Measurements from ENCODE around the gene MACROD1. TPM values are rescaled to one million over a fixed set of nuclear protein-coding genes. Genes with fewer than 3 reads are reported as not detected.

The MACROD1 gene
- total and polyA plus RNA-seq, 2 experiments from 2014 or later, result 21.2 to 403 TPM

DNA sequence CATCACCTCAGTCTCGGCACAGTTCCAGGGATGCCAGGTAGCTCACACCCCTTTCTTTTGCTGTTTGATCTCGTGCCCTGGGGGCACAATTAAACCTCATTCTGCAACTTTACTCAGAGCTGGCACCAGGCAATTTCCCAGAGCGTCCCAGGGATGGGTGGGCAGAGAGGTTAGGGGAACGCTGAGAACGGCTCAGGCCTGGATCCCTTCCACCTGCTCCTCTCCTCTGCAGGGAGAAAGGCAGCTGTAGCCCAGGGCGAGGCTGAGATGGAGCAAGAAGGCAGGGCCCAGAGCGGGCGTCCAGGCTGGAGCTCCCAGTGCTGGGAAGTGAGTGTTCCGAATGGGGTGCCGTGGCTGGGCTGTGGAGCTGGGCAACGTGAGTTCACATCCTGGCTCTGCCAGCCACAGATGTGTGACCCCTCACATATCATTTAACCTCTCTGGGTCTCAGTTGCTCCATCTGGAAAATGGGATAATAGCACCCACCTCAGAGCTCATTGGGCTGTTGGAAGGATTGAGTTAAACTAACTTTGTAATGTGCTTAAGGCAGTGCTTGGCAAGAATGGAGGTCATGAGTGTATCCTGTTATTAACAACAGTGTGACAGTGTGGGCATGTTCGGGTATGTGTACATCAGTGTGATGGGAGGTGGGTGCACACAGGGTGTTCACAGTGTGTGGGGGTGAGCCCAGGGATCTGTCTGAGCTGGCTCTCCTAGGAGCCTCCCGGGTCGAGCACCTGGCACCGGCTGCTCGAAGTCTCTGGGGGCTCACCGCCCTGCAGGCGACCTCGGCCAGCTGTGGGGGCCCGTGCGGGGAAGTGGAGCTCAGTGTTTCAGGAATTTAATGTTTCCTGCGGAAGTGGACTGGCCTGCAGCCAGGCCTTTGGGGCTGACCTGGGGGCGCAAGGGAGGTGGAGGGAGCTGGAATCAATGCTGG is 164.2 kb downstream of the MACROD1 start:
- H3K4me2 ChIP-seq (ENCODE audit: unreplicated experiment), result no peak overlapping the region
- H3F3A ChIP-seq (ENCODE audit: insufficient read depth), result 0 out of 2 replicates have a peak, but pooled peaks cover 2% of the 10 kb centered on the region
- H3K27ac ChIP-seq, result no peak overlapping the region
- TF ChIP-seq EZH2 (IDR thresholded peaks at IDR 0.05; ENCODE audit: insufficient read depth, poor library complexity, severe bottlenecking) (no peak), EZH2phosphoT487 (IDR thresholded peaks at IDR 0.05; ENCODE audit: insufficient read depth, low read depth) (no peak)
- H2AFZ ChIP-seq, result no peak overlapping the region
- no peaks in the 10 kb centered on the region for H3K9me2 ChIP-seq (ENCODE audit: insufficient read depth)
- WGBS, 2 experiments (ENCODE audit: low coverage in 1 of 2, low lambda C conversion rate in 2 of 2, missing lambda C conversion rate in 2 of 2), result 62 to 65% methylated on average over 23 of the region's 23 CpGs
- H3K9me3 ChIP-seq (ENCODE audit: low read depth), result no peaks in the 10 kb centered on the region
- no peak overlapping the region for H3K4me3 ChIP-seq
- in situ Hi-C loops (cut with MboI), result loop anchor here (10.0 kb wide), 1 partner anchor 143 kb away; no protein-coding TSS in a partner anchor
- DNase-seq, result peak; percentile 33
- H3K27me3 ChIP-seq (replicated peaks; ENCODE audit: insufficient read depth), result no peaks in the 10 kb centered on the region
- H3K4me1 ChIP-seq (ENCODE audit: insufficient read depth), result peaks cover 4% of the 10 kb centered on the region
- no peaks in the 10 kb centered on the region for H3K79me2 ChIP-seq (ENCODE audit: insufficient read depth)
- H4K20me1 ChIP-seq (ENCODE audit: insufficient read depth), result no peaks in the 10 kb centered on the region
- no peak overlapping the region for H3K9ac ChIP-seq
- H3K36me3 ChIP-seq (ENCODE audit: low read depth), result no peaks in the 10 kb centered on the region

- H3K36me3 ChIP-seq (ENCODE audit: low read depth), result no peaks in the 10 kb centered on the region
- peak overlapping the region; percentile 55; the same call in 1 of the 2 replicates for H2AFZ ChIP-seq
- WGBS, 2 experiments (ENCODE audit: low coverage in 1 of 2, low lambda C conversion rate in 2 of 2, missing lambda C conversion rate in 2 of 2), result 14 to 16% methylated on average over 45 to 56 of the region's 60 CpGs
- H3K4me1 ChIP-seq (ENCODE audit: insufficient read depth), result peaks cover 4% of the 10 kb centered on the region
- H3F3A ChIP-seq (ENCODE audit: insufficient read depth), result no peaks in the 10 kb centered on the region
- H3K79me2 ChIP-seq (ENCODE audit: insufficient read depth), result no peaks in the 10 kb centered on the region
- H4K20me1 ChIP-seq (ENCODE audit: insufficient read depth), result no peaks in the 10 kb centered on the region
- H3K9me2 ChIP-seq (ENCODE audit: insufficient read depth), result no peaks in the 10 kb centered on the region
- H3K27me3 ChIP-seq (replicated peaks; ENCODE audit: insufficient read depth), result no peaks in the 10 kb centered on the region
- DNase-seq, result peak; percentile 16
- in situ Hi-C loops (cut with MboI), result loop anchor here (10.0 kb wide), 1 partner anchor 144 kb away; no protein-coding TSS in a partner anchor
- H3K9ac ChIP-seq, result peak overlapping the region; percentile 37
- peak overlapping the region; percentile 67 for H3K4me3 ChIP-seq
- H3K9me3 ChIP-seq (ENCODE audit: low read depth), result no peaks in the 10 kb centered on the region
- no peak for TF ChIP-seq EZH2 (IDR thresholded peaks at IDR 0.05; ENCODE audit: insufficient read depth, poor library complexity, severe bottlenecking)
- no peak for TF ChIP-seq EZH2phosphoT487 (IDR thresholded peaks at IDR 0.05; ENCODE audit: insufficient read depth, low read depth)
- H3K4me2 ChIP-seq (ENCODE audit: unreplicated experiment), result peak overlapping the region; percentile 82
- H3K27ac ChIP-seq, result no peak overlapping the region
Measured at GRCh38 chr11:64000740-64001483, 165.0 kb downstream of the MACROD1 start.

GRCh38 chr11:64000026-64000739 is 165.7 kb downstream of the MACROD1 start:
- H4K20me1 ChIP-seq (ENCODE audit: insufficient read depth), result no peaks in the 10 kb centered on the region

More at GRCh38 chr11:64000026-64000739, 165.7 kb downstream of the MACROD1 start:
- peak overlapping the region; percentile 82 for H3K4me2 ChIP-seq (ENCODE audit: unreplicated experiment)
- H3K9ac ChIP-seq, result peak overlapping the region; percentile 37
- H3K4me3 ChIP-seq, result peak overlapping the region; percentile 67
- in situ Hi-C loops (cut with MboI), result loop anchor here (10.0 kb wide), 1 partner anchor 145 kb away; no protein-coding TSS in a partner anchor
- H3K9me2 ChIP-seq (ENCODE audit: insufficient read depth), result no peaks in the 10 kb centered on the region
- no peaks in the 10 kb centered on the region for H3K79me2 ChIP-seq (ENCODE audit: insufficient read depth)
- WGBS, 2 experiments (ENCODE audit: low coverage in 1 of 2, low lambda C conversion rate in 2 of 2, missing lambda C conversion rate in 2 of 2), result 2 to 3% methylated on average over 18 to 31 of the region's 67 CpGs
- no peaks in the 10 kb centered on the region for H3K27me3 ChIP-seq (replicated peaks; ENCODE audit: insufficient read depth)
- no peaks in the 10 kb centered on the region for H3K36me3 ChIP-seq (ENCODE audit: low read depth)
- no peaks in the 10 kb centered on the region for H3K9me3 ChIP-seq (ENCODE audit: low read depth)
- no peak for TF ChIP-seq EZH2 (IDR thresholded peaks at IDR 0.05; ENCODE audit: insufficient read depth, poor library complexity, severe bottlenecking)
- no peak for TF ChIP-seq EZH2phosphoT487 (IDR thresholded peaks at IDR 0.05; ENCODE audit: insufficient read depth, low read depth)
- H3F3A ChIP-seq (ENCODE audit: insufficient read depth), result no peaks in the 10 kb centered on the region
- no peak overlapping the region for H3K27ac ChIP-seq
- DNase-seq, result peak; percentile 89
- peaks cover 4% of the 10 kb centered on the region for H3K4me1 ChIP-seq (ENCODE audit: insufficient read depth)
- H2AFZ ChIP-seq, result peak overlapping the region; percentile 55; the same call in 1 of the 2 replicates

All from GM23248 (cell line).